K562 treated with DMSO at 1 percent for 12 hours (cell line): ENCODE results near the gene ETV1. TPM values are rescaled to one million over a fixed set of nuclear protein-coding genes. Genes with fewer than 3 reads are reported as not detected.

Source experiments
- total RNA-seq: library from RNA; unstranded; fragments of 300-600 nt; gene quantifications from 2 replicates; pipeline ENCODE4 v1.2.3, GENCODE V29; 2022; ENCODE audit not compliant: insufficient read depth

Gene ETV1
- 5.0 and 24.1 TPM in 2 replicates for total RNA-seq

GRCh38 chr7:13989126-13989948, at the start of gene ETV1:
Gene ETV1 (minus strand): TSS chr7:13989666. CDS start chr7:13989052, 614 bp downstream.

